ENCODE data around the gene RSL24D1.

- no peak for TF ChIP-seq CTCF (IDR thresholded peaks at IDR 0.05)
- no peak for TF ChIP-seq POLR2A (IDR thresholded peaks at IDR 0.05)
These were observed 43.5 kb upstream of the RSL24D1 start for GRCh38 chr15:55240125-55240760.
